GM18526 (cell line): ENCODE data around the gene CATSPERE.

ENCODE experiments used
- POLR2A ChIP-seq: IDR thresholded peaks from 3 replicates; pipeline ENCODE4 v1.6.1; 2011; ENCODE audit not compliant: insufficient read length; ENCODE audit errors: extremely low read depth

Gene CATSPERE

GRCh38 chr1:244461245-244462071 is at the start of gene CATSPERE:
CATSPERE (plus strand) TSS chr1:244461273; CDS start chr1:244461430, 157 bp downstream.
- peak; percentile 78 for TF ChIP-seq POLR2A

GRCh38 chr1:244412176-244412575 is 48.9 kb upstream of the CATSPERE start:
- no peak for TF ChIP-seq POLR2A

GRCh38 chr1:244413736-244414135 is 47.3 kb upstream of the CATSPERE start:
- TF ChIP-seq POLR2A = no peak

GRCh38 chr1:244414543-244414942 is 46.5 kb upstream of the CATSPERE start:
- no peak for TF ChIP-seq POLR2A

- no peak for TF ChIP-seq POLR2A
These were observed 42.0 kb upstream of the CATSPERE start for GRCh38 chr1:244419024-244419423.

GRCh38 chr1:244422174-244422573 is 38.9 kb upstream of the CATSPERE start:
- no peak for TF ChIP-seq POLR2A

GRCh38 chr1:244424649-244425334 is 36.3 kb upstream of the CATSPERE start:
- no peak for TF ChIP-seq POLR2A

GRCh38 chr1:244427647-244428046 is 33.4 kb upstream of the CATSPERE start:
- no peak for TF ChIP-seq POLR2A

GRCh38 chr1:244429818-244430217 is 31.3 kb upstream of the CATSPERE start:
- TF ChIP-seq POLR2A = no peak

- no peak for TF ChIP-seq POLR2A
These were observed 29.9 kb upstream of the CATSPERE start for GRCh38 chr1:244431166-244431565.

GRCh38 chr1:244435562-244436205 is 25.4 kb upstream of the CATSPERE start:
- no peak for TF ChIP-seq POLR2A

- TF ChIP-seq POLR2A = no peak
These were observed 24.6 kb upstream of the CATSPERE start for GRCh38 chr1:244436336-244437085.

- TF ChIP-seq POLR2A = no peak
These were observed 24.0 kb upstream of the CATSPERE start for GRCh38 chr1:244437086-244437468.

GRCh38 chr1:244439391-244440032 is 21.6 kb upstream of the CATSPERE start:
- TF ChIP-seq POLR2A = no peak

- no peak for TF ChIP-seq POLR2A
These were observed 18.2 kb upstream of the CATSPERE start for GRCh38 chr1:244442850-244443249.
